ENCODE data around the gene FN3KRP. TPM values are rescaled to one million over a fixed set of nuclear protein-coding genes. Genes with fewer than 3 reads are reported as not detected.
A peak's percentile ranks its signal among the peaks of the same experiment; 100 is the strongest.

Gene FN3KRP
- total and polyA plus RNA-seq, 9 donors: 9.9 to 51.5 (median 39.0) TPM

GRCh38 chr17:82675476-82676245 lies 40.8 kb upstream of the FN3KRP start:
- no peaks in the 10 kb centered on the region for H3K9me3 ChIP-seq
- TF ChIP-seq POLR2A (IDR thresholded peaks at IDR 0.05) (no peak), EP300 (IDR thresholded peaks at IDR 0.05) (no peak)
- TF ChIP-seq, protein P1, sequence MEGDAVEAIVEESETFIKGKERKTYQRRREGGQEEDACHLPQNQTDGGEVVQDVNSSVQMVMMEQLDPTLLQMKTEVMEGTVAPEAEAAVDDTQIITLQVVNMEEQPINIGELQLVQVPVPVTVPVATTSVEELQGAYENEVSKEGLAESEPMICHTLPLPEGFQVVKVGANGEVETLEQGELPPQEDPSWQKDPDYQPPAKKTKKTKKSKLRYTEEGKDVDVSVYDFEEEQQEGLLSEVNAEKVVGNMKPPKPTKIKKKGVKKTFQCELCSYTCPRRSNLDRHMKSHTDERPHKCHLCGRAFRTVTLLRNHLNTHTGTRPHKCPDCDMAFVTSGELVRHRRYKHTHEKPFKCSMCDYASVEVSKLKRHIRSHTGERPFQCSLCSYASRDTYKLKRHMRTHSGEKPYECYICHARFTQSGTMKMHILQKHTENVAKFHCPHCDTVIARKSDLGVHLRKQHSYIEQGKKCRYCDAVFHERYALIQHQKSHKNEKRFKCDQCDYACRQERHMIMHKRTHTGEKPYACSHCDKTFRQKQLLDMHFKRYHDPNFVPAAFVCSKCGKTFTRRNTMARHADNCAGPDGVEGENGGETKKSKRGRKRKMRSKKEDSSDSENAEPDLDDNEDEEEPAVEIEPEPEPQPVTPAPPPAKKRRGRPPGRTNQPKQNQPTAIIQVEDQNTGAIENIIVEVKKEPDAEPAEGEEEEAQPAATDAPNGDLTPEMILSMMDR (IDR thresholded peaks at IDR 0.05): no peak
- no peaks in the 10 kb centered on the region for H3K27me3 ChIP-seq
- H3K27ac ChIP-seq: no peak overlapping the region
- H3K4me3 ChIP-seq: no peak overlapping the region
- peak in 1 of 5 donors; percentile 30 for DNase-seq
- H3K4me1 ChIP-seq (ENCODE audit: insufficient read depth): peaks cover 3% of the 10 kb centered on the region
- WGBS, 3 donors: 85 to 90% (median 90%) methylated on average over 18 of the region's 18 CpGs
- intact Hi-C loops (cut with DNase I): no loop called here
- no peaks in the 10 kb centered on the region for H3K36me3 ChIP-seq

DNA sequence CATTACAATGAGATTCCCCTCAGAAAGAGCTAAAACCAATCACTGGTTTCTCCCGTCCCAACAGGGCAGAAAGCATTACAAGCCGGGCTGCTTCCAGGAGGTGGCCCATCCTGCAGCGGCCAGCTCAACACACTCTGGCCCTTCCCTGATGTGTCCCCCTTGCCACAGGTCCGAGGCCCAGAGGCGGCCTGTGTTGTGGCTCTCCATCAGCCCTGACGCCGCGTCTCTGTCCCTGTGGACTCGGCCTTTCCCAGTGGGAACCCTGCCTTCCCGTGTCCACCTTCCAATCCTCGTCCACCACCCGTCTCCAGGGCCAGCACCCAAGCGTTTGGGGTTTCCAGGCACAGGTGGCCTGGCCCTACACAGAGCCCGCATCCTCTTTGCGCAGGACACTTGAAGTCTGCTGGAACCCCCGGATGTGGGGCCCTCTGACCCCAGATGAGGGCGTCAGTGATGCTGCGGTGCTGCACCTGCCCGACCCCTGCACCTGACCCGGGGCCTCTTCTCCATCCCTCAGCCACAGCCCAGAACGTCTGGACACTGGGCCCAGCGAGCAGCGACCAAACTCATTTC lies 39.1 kb upstream of the FN3KRP start:
- WGBS, 3 donors: 86 to 89% (median 88%) methylated on average over 23 of the region's 23 CpGs
- H3K27ac ChIP-seq: no peak overlapping the region
- no peaks in the 10 kb centered on the region for H3K9me3 ChIP-seq
- intact Hi-C loops (cut with DNase I): no loop called here
- peaks cover 3% of the 10 kb centered on the region for H3K4me1 ChIP-seq (ENCODE audit: insufficient read depth)
- no peaks in the 10 kb centered on the region for H3K36me3 ChIP-seq
- H3K27me3 ChIP-seq: no peaks in the 10 kb centered on the region
- H3K4me3 ChIP-seq: no peak overlapping the region
- DNase-seq: peak in 1 of 5 donors; percentile 28
- TF ChIP-seq POLR2A (IDR thresholded peaks at IDR 0.05) (no peak), EP300 (IDR thresholded peaks at IDR 0.05) (no peak)
- TF ChIP-seq, protein P1 (IDR thresholded peaks at IDR 0.05): no peak

GRCh38 chr17:82678265-82678891 lies 38.1 kb upstream of the FN3KRP start:
- Histone ChIP-seq H3K4me3 (no peak overlapping the region), H3K36me3 (no peaks in the 10 kb centered on the region), H3K27ac (no peak overlapping the region), H3K4me1 (ENCODE audit: insufficient read depth) (peaks cover 3% of the 10 kb centered on the region), H3K9me3 (no peaks in the 10 kb centered on the region), H3K27me3 (no peaks in the 10 kb centered on the region)
- no peak for DNase-seq
- WGBS, 3 donors: 90 to 93% (median 91%) methylated on average over 14 of the region's 14 CpGs
- intact Hi-C loops (cut with DNase I): no loop called here
- TF ChIP-seq EP300 (IDR thresholded peaks at IDR 0.05) (no peak), POLR2A (IDR thresholded peaks at IDR 0.05) (no peak)
- TF ChIP-seq, protein P1 (IDR thresholded peaks at IDR 0.05): no peak

- no peak overlapping the region for H3K27ac ChIP-seq
- TF ChIP-seq EP300 (IDR thresholded peaks at IDR 0.05) (no peak), POLR2A (IDR thresholded peaks at IDR 0.05) (no peak)
- TF ChIP-seq, protein P1 (IDR thresholded peaks at IDR 0.05): no peak
- H3K27me3 ChIP-seq: no peaks in the 10 kb centered on the region
- H3K9me3 ChIP-seq: no peaks in the 10 kb centered on the region
- DNase-seq: no peak
- peaks cover 3% of the 10 kb centered on the region for H3K4me1 ChIP-seq (ENCODE audit: insufficient read depth)
- no peak overlapping the region for H3K4me3 ChIP-seq
- H3K36me3 ChIP-seq: no peaks in the 10 kb centered on the region
- intact Hi-C loops (cut with DNase I): no loop called here
- whole genome bisulfite sequencing, 3 donors: 87 to 90% (median 88%) methylated on average over 28 of the region's 28 CpGs
Measured at GRCh38 chr17:82679586-82680465, 36.7 kb upstream of the FN3KRP start.

Measured in ovary (tissue), 9 donors.